GM18870 (cell line): ENCODE data around the gene MLYCD.

Source experiments
- ATAC-seq: cut with Tn5 transposase; IDR thresholded peaks from one replicate; pipeline ENCODE4 v1.9.1; 2021; ENCODE audit warnings: moderate library complexity; ENCODE audit not compliant: unreplicated experiment

Gene MLYCD

GRCh38 chr16:83925095-83925905 is 26.4 kb downstream of the MLYCD start:
- no peak for ATAC-seq

GRCh38 chr16:83925957-83926725 is 27.2 kb downstream of the MLYCD start:
- no peak for ATAC-seq

GRCh38 chr16:83926726-83927397 is 27.9 kb downstream of the MLYCD start:
- no peak for ATAC-seq

- no peak for ATAC-seq
These were observed 29.6 kb downstream of the MLYCD start for GRCh38 chr16:83928341-83929055.

- no peak for ATAC-seq
These were observed 31.1 kb downstream of the MLYCD start for GRCh38 chr16:83929811-83930555.

GRCh38 chr16:83930730-83931500 is 32.0 kb downstream of the MLYCD start:
- ATAC-seq: no peak

- ATAC-seq: no peak
These were observed 32.6 kb downstream of the MLYCD start for GRCh38 chr16:83931556-83931955.

GRCh38 chr16:83932304-83932703 is 33.4 kb downstream of the MLYCD start:
- no peak for ATAC-seq

GRCh38 chr16:83932955-83933673 is 34.2 kb downstream of the MLYCD start:
- no peak for ATAC-seq

- ATAC-seq: no peak
These were observed 35.2 kb downstream of the MLYCD start for GRCh38 chr16:83933885-83934683.

- no peak for ATAC-seq
These were observed 35.7 kb downstream of the MLYCD start for GRCh38 chr16:83934684-83934977.

GRCh38 chr16:83935005-83935857 is 36.3 kb downstream of the MLYCD start:
- no peak for ATAC-seq

- no peak for ATAC-seq
These were observed 36.9 kb downstream of the MLYCD start for GRCh38 chr16:83935858-83936255.

GRCh38 chr16:83936581-83937165 is 37.8 kb downstream of the MLYCD start:
- no peak for ATAC-seq

GRCh38 chr16:83937267-83937666 is 38.4 kb downstream of the MLYCD start:
- no peak for ATAC-seq

GRCh38 chr16:83937922-83938885 is 39.3 kb downstream of the MLYCD start:
- no peak for ATAC-seq
